ENCODE measurements around the gene EIF1AD. TPM values are rescaled to one million over a fixed set of nuclear protein-coding genes. Genes with fewer than 3 reads are reported as not detected.

Gene EIF1AD
- total RNA-seq, 2 donors from 2014 or later, result 17.6 to 25.0 TPM

- no peak overlapping the region for H3K27ac ChIP-seq
- H3K27me3 ChIP-seq, result no peaks in the 10 kb centered on the region
- H3K36me3 ChIP-seq, result no peaks in the 10 kb centered on the region
- no peak overlapping the region for H3K4me3 ChIP-seq
- TF ChIP-seq CTCF (IDR thresholded peaks at IDR 0.05), result no peak
- peaks cover 0 to 6% of the 10 kb centered on the region in 2 donors for H3K4me1 ChIP-seq
- no peaks in the 10 kb centered on the region for H3K9me3 ChIP-seq
- DNase-seq (ENCODE audit: low spot score), result no peak
Observed at GRCh38 chr11:66039765-66040164, 37.8 kb upstream of the EIF1AD start.

- Histone ChIP-seq H3K4me1 (peaks cover 0 to 6% of the 10 kb centered on the region in 2 donors), H3K4me3 (no peak overlapping the region), H3K36me3 (no peaks in the 10 kb centered on the region), H3K27ac (no peak overlapping the region), H3K27me3 (no peaks in the 10 kb centered on the region), H3K9me3 (no peaks in the 10 kb centered on the region)
- no peak for DNase-seq (ENCODE audit: low spot score)
- no peak for TF ChIP-seq CTCF (IDR thresholded peaks at IDR 0.05)
Observed at GRCh38 chr11:66037327-66037726, 35.4 kb upstream of the EIF1AD start.

GRCh38 chr11:66036334-66036710, 34.4 kb upstream of the EIF1AD start:
- Histone ChIP-seq H3K4me3 (no peak overlapping the region), H3K4me1 (peaks cover 0 to 6% of the 10 kb centered on the region in 2 donors), H3K27ac (no peak overlapping the region), H3K36me3 (no peaks in the 10 kb centered on the region), H3K9me3 (no peaks in the 10 kb centered on the region), H3K27me3 (no peaks in the 10 kb centered on the region)
- no peak for TF ChIP-seq CTCF (IDR thresholded peaks at IDR 0.05)
- no peak for DNase-seq (ENCODE audit: low spot score)

- no peak overlapping the region for H3K4me3 ChIP-seq
- no peaks in the 10 kb centered on the region for H3K9me3 ChIP-seq
- peaks cover 0 to 6% of the 10 kb centered on the region in 2 donors for H3K4me1 ChIP-seq
- no peak for DNase-seq (ENCODE audit: low spot score)
- TF ChIP-seq CTCF (IDR thresholded peaks at IDR 0.05), result no peak
- H3K27me3 ChIP-seq, result no peaks in the 10 kb centered on the region
- no peaks in the 10 kb centered on the region for H3K36me3 ChIP-seq
- no peak overlapping the region for H3K27ac ChIP-seq
Observed at GRCh38 chr11:66035653-66036333, 33.8 kb upstream of the EIF1AD start.

GRCh38 chr11:66032957-66033735, 31.2 kb upstream of the EIF1AD start:
- H3K9me3 ChIP-seq, result no peaks in the 10 kb centered on the region
- no peak for DNase-seq (ENCODE audit: low spot score)
- no peak for TF ChIP-seq CTCF (IDR thresholded peaks at IDR 0.05)
- H3K27ac ChIP-seq, result no peak overlapping the region
- H3K27me3 ChIP-seq, result no peaks in the 10 kb centered on the region
- H3K4me1 ChIP-seq, result peaks cover 0 to 6% of the 10 kb centered on the region in 2 donors
- H3K4me3 ChIP-seq, result no peak overlapping the region
- no peaks in the 10 kb centered on the region for H3K36me3 ChIP-seq
